ENCODE results near the gene RABGAP1L. TPM values are rescaled to one million over a fixed set of nuclear protein-coding genes. Genes with fewer than 3 reads are reported as not detected.

Gene RABGAP1L
- total RNA-seq, 4 donors from 2014 or later: 31.7 to 49.7 (median 34.3) TPM

GRCh38 chr1:174428739-174429138 is 269.4 kb downstream of the RABGAP1L start:
- no peak for TF ChIP-seq CTCF (IDR thresholded peaks at IDR 0.05)
- DNase-seq (ENCODE audit: low spot score) (no peak), ATAC-seq (ENCODE audit: low FRiP score) (no peak)

- ATAC-seq (ENCODE audit: low FRiP score): no peak
- DNase-seq (ENCODE audit: low spot score): no peak
- TF ChIP-seq CTCF (IDR thresholded peaks at IDR 0.05): no peak
These were observed 274.1 kb downstream of the RABGAP1L start for GRCh38 chr1:174433451-174433850.

- no peak for DNase-seq (ENCODE audit: low spot score)
- ATAC-seq (ENCODE audit: low FRiP score): no peak
- TF ChIP-seq CTCF (IDR thresholded peaks at IDR 0.05): no peak
These were observed 286.0 kb downstream of the RABGAP1L start for GRCh38 chr1:174445351-174445750.

- DNase-seq (ENCODE audit: low spot score): no peak
- TF ChIP-seq CTCF (IDR thresholded peaks at IDR 0.05): no peak
These were observed 286.5 kb downstream of the RABGAP1L start for GRCh38 chr1:174445817-174446216.

GRCh38 chr1:174447866-174448530 is 288.7 kb downstream of the RABGAP1L start, which contains the start of gene GPR52:
Gene GPR52 (plus strand): TSS chr1:174447964. CDS start chr1:174448112, 148 bp downstream.
- no peak for DNase-seq (ENCODE audit: low spot score)
- ATAC-seq (ENCODE audit: low FRiP score): no peak
- TF ChIP-seq CTCF (IDR thresholded peaks at IDR 0.05): no peak

More at GRCh38 chr1:174445817-174446216, 286.5 kb downstream of the RABGAP1L start:
- ATAC-seq (ENCODE audit: low FRiP score): no peak

- ATAC-seq (ENCODE audit: low FRiP score): no peak
- DNase-seq (ENCODE audit: low spot score): no peak
- no peak for TF ChIP-seq CTCF (IDR thresholded peaks at IDR 0.05)
These were observed 289.2 kb downstream of the RABGAP1L start for GRCh38 chr1:174448531-174448883.

GRCh38 chr1:174448974-174449373 is 289.7 kb downstream of the RABGAP1L start:
- no peak for TF ChIP-seq CTCF (IDR thresholded peaks at IDR 0.05)

More at GRCh38 chr1:174448974-174449373, 289.7 kb downstream of the RABGAP1L start:
- ATAC-seq (ENCODE audit: low FRiP score) (no peak), DNase-seq (ENCODE audit: low spot score) (no peak)
